Esophagus muscularis mucosa (tissue), 4 donors: ENCODE data around the gene XXYLT1. TPM values are rescaled to one million over a fixed set of nuclear protein-coding genes. Genes with fewer than 3 reads are reported as not detected.

Experiments
- DNase-seq: peaks from one replicate; pipeline ENCODE4 v3.0.0-alpha.2; 2017; ENCODE audit errors: extremely low spot score
- H3K27ac ChIP-seq, 4 donors: fragments of 200-600 bp; sonication (generic); replicated peaks in 1 of 4; 1 replicate in 3 of 4; 2 replicates in 1 of 4; pipeline ENCODE4 v1.5.1; 2016 to 2019; ENCODE audit warnings: mild to moderate bottlenecking in 1 of 4
- H3K27me3 ChIP-seq, 4 donors: fragments of 200-600 bp; sonication (generic); one replicate each; pipeline versions ENCODE4 v1.5.1 to v1.6.0; 2016 to 2019
- H3K36me3 ChIP-seq, 4 donors: fragments of 200-600 bp; sonication (generic); one replicate each; pipeline ENCODE4 v1.5.1; 2016 to 2019
- H3K4me1 ChIP-seq, 4 donors: fragments of 200-600 bp; sonication (generic); one replicate each; pipeline ENCODE4 v1.5.1; 2016 to 2019
- H3K4me3 ChIP-seq, 4 donors: fragments of 200-600 bp; sonication (generic); 1 replicate in 2 of 4; 2 replicates in 2 of 4; pipeline ENCODE4 v1.5.1; 2016 to 2019; ENCODE audit warnings: mild to moderate bottlenecking in 4 of 4, moderate library complexity in 1 of 4
- H3K9me3 ChIP-seq, 4 donors: fragments of 200-600 bp; sonication (generic); 1 replicate in 3 of 4; 2 replicates in 1 of 4; pipeline ENCODE4 v1.5.1; 2016 to 2019
- CTCF ChIP-seq, 3 experiments: fragments of 200-600 bp in 2 of 3; fragments of 450-650 bp in 1 of 3; sonication (generic) in 2 of 3; IDR thresholded peaks; one replicate each; pipeline ENCODE4 v1.5.1; 2017 to 2019; ENCODE audit warnings: antibody characterized with exemption in 3 of 3, mild to moderate bottlenecking in 2 of 3, moderate library complexity in 1 of 3
- EP300 ChIP-seq: sonication (generic); formaldehyde crosslinking; IDR thresholded peaks from one replicate; pipeline ENCODE4 v1.6.1; 2017; ENCODE audit warnings: antibody characterized with exemption
- POLR2A ChIP-seq: fragments of 450-650 bp; IDR thresholded peaks from one replicate; pipeline ENCODE4 v1.6.1; 2017; ENCODE audit warnings: antibody characterized with exemption, moderate library complexity, mild to moderate bottlenecking, low read depth
- POLR2AphosphoS5 ChIP-seq, 2 donors: sonication (generic); formaldehyde crosslinking; IDR thresholded peaks; one replicate each; pipeline ENCODE4 v1.6.1; 2017; ENCODE audit warnings: antibody characterized with exemption in 2 of 2
- WGBS: methylation state at CpG from one replicate; pipeline ENCODE4 v1.1.5; 2018; 5-methylcytosine and 5-hydroxymethylcytosine counted together
- intact Hi-C: fragments of 100-400 bp; cut with DNase I; formaldehyde crosslinking; loops from one replicate; pipeline ENCODE4 v1.15.1; 2023
- total RNA-seq, 4 donors: library from RNA; depleted of rRNA; stranded (reverse); fragments of >200 nt; gene quantifications; one replicate each; pipeline versions ENCODE4 v1.1.0 to v1.2.1, GENCODE V29; 2016

Gene XXYLT1
- total RNA-seq, 4 donors from 2014 or later = 8.8 to 18.5 (median 13.9) TPM

GRCh38 chr3:195104340-195104739 lies 166.6 kb downstream of the XXYLT1 start:
- no peak for TF ChIP-seq POLR2A
- no peak for TF ChIP-seq POLR2AphosphoS5 (IDR thresholded peaks at IDR 0.05)
- TF ChIP-seq CTCF (IDR thresholded peaks at IDR 0.05) = no peak
- no peak for TF ChIP-seq EP300
- Histone ChIP-seq H3K4me3 (no peak overlapping the region), H3K27me3 (no peaks in the 10 kb centered on the region), H3K36me3 (no peaks in the 10 kb centered on the region), H3K27ac (no peak overlapping the region), H3K9me3 (no peaks in the 10 kb centered on the region), H3K4me1 (peaks cover 16 to 20% (median 17%) of the 10 kb centered on the region in 4 donors)
- no peak for DNase-seq
- intact Hi-C loops = no loop called here
- WGBS = 93% methylated on average over 7 of the region's 8 CpGs

GRCh38 chr3:195103623-195104022 lies 167.3 kb downstream of the XXYLT1 start:
- Histone ChIP-seq H3K27ac (no peak overlapping the region), H3K27me3 (no peaks in the 10 kb centered on the region), H3K4me1 (peaks cover 16 to 20% (median 17%) of the 10 kb centered on the region in 4 donors), H3K36me3 (no peaks in the 10 kb centered on the region), H3K4me3 (no peak overlapping the region), H3K9me3 (no peaks in the 10 kb centered on the region)
- intact Hi-C loops = no loop called here
- no peak for TF ChIP-seq POLR2AphosphoS5 (IDR thresholded peaks at IDR 0.05)
- no peak for TF ChIP-seq CTCF (IDR thresholded peaks at IDR 0.05)
- no peak for TF ChIP-seq POLR2A
- 96% methylated on average over 2 of the region's 2 CpGs for WGBS
- no peak for DNase-seq

GRCh38 chr3:195102609-195103467 lies 168.1 kb downstream of the XXYLT1 start:
- no peak for DNase-seq
- intact Hi-C loops = no loop called here
- 72% methylated on average over 29 of the region's 32 CpGs for WGBS

GRCh38 chr3:195101927-195102608 lies 168.9 kb downstream of the XXYLT1 start:
- Histone ChIP-seq H3K36me3 (no peaks in the 10 kb centered on the region), H3K27me3 (no peaks in the 10 kb centered on the region), H3K4me1 (peaks cover 17 to 20% (median 18%) of the 10 kb centered on the region in 4 donors), H3K27ac (no peak overlapping the region), H3K4me3 (no peak overlapping the region), H3K9me3 (no peaks in the 10 kb centered on the region)
- whole genome bisulfite sequencing = 89% methylated on average over 13 of the region's 13 CpGs
- no peak for TF ChIP-seq EP300
- TF ChIP-seq CTCF (IDR thresholded peaks at IDR 0.05) = no peak
- no peak for TF ChIP-seq POLR2A
- TF ChIP-seq POLR2AphosphoS5 (IDR thresholded peaks at IDR 0.05) = no peak
- intact Hi-C loops = no loop called here
- no peak for DNase-seq

More at GRCh38 chr3:195102609-195103467, 168.1 kb downstream of the XXYLT1 start:
- Histone ChIP-seq H3K9me3 (no peaks in the 10 kb centered on the region), H3K4me1 (peaks cover 17 to 20% (median 17%) of the 10 kb centered on the region in 4 donors), H3K27me3 (no peaks in the 10 kb centered on the region), H3K4me3 (no peak overlapping the region), H3K36me3 (no peaks in the 10 kb centered on the region), H3K27ac (peak overlapping the region in 1 of 4 donors; percentile 8)
- TF ChIP-seq EP300 = no peak
- TF ChIP-seq POLR2A = no peak
- TF ChIP-seq POLR2AphosphoS5 (IDR thresholded peaks at IDR 0.05) = peak; percentile 8 to 35
- TF ChIP-seq CTCF (IDR thresholded peaks at IDR 0.05) = no peak
